Activated CD4-positive, alpha-beta T cell treated with anti-CD3 and anti-CD28 coated beads, Interleukin-2, amount 50 U/mL, for 24 hours (primary cell): Measurements from ENCODE around the gene SMURF1.

Source experiments
- DNase-seq, 2 donors: peaks; one replicate each; pipeline ENCODE4 v3.0.0-alpha.2; 2020; ENCODE audit warnings: low read depth in 1 of 2, low spot score in 1 of 2

The SMURF1 gene

DNA sequence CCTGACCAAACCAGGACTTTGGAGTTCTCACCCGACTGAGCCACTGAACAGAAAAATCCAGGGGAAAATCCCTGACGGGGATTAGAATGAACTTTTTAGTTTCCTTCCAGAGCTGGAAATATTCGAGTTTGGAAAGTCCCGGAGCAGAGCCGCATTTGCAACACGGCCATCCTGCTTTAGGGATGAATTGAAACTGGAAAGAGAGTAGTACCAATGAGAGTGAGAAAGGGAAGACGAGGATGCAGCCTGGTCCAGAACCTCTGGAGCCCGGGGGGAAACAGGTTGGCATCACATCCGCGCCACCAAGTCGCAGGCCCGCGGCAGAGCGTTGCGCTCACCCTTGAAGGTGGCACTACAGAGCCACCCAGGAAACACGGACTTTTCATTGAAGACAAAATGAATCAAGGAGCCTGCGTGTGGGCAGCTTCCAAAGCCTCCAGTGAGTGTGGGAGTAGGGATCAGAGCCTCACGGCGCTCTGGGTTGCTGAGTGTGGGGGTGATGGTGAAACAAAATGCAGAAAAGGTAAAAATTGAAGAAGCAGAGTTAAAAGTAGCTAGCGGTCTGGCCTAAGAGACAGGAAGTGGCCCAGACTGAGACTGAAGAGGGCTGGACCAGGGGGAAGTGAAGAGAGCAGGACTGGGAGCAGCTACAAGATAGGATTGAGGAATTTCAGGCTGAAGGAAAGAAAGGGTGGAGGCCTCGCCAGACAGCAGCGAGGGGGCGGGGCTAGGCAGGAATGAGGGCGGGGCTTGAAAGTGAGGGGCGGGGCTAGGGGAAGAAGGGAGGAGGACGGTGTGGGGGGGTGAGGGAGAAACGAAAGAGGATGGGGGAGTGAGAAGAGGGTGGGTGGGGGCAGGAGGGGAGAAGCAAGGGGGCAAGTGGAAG is 1.8 kb downstream of the SMURF1 start:
- peak; percentile 40 to 48 for DNase-seq

DNA sequence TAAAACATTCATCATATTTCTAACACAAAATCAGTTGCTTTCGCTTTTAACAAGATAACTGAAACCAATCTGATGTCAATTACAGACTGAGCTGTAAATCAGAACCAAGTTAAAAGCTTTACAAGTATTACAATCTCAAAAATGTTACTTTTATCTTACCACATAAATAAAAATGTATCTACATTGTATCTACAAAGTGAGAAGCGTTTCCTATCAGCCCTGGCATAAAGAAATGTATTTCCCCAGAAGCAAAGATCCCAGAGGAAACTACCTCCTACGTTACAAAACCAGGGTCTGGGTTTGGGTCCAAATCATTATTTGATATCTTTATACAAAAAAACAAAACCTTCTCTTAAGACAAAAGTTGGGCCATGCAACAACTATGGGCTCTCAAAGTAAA is 2.6 kb downstream of the SMURF1 start:
- no peak for DNase-seq

DNA sequence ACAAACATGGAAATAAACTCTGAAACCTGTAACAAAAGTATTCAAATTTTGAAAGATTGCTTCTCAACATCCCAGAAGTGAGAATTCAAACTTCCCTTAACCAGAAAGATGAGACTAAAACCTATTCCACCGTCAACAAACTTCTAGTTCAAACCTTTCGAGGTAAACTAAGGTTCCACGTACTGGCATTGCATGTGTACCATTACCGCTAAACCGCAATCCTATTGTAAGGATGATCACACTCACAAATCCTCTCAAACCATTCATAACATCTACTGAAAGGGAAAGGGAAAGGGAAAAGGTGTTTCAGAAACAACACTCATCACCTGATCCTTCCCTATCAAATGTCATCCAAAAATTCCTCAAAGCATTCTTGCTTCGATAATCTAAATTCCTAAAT is 3.1 kb downstream of the SMURF1 start:
- no peak for DNase-seq

DNA sequence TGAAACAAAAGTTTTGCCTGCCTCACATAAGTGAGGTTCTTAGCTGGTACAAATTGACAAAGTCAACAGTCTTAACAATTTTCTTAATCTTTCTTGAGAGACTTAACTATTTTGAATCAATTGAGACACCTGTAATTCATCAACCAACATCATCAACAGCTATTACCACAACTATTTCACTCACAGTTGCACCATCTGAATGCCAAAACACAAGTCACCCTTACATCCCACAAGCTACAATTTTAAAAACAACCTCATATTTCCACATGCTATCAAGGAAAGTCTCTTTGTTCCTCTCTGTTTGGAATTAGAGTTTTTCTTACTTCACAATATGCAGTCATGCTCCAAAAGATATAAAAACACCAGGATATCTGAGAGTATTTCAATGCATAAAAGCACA is 4.9 kb downstream of the SMURF1 start:
- DNase-seq: no peak

DNA sequence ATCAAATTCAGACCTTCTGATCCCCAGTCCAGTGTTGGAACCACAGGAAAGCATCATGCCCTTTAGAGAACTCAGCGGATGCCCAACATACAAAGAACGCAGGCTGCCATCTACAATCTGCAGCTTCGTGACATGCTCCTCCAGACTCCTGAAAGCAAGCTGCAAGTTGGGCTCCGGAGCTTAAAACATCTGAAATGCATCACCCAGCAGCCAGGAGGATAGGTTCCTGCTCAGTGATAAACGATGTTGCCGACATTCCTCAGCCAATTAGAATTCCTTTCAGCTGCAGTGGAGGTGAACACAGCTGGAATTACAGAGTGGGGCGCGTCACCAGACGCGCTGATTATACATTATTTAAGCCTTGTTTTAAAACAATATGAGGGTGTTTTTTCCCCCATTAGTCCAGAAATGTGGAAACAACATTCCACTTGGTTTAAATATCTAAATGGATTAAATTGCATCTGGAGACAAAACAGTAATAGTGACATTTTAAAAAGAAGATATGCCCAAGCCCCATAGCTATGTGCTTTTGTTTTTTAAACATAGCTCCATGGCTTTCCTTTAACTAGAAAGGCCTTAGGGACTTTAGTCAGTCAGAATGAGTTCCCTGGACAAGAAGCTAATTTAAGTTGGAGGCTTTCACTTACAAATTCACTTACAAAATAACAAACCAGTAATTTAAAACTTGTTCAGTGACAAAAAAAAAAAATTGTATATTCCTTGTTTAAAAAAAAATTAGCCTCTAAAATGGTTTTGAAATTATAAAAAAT is 6.3 kb downstream of the SMURF1 start:
- DNase-seq: no peak

DNA sequence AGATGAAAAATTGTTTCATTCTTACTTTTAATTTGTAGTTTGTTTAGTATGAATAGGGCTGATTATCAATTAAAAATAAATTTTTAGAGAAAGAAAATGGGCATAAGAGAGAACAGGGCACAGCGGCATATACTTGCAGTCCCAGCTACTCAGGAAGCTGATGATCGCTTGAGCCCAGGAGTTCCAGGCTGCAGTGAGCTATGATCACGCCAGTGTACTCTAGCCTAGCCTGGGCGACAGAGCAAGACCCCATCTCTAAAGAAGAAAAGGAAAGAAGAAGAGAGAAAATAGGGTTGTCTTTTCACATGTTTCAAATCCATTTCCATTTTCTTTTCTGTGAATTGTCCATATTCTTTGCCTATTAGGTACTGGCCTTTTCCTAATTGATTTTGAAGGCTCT is 8.0 kb downstream of the SMURF1 start:
- no peak for DNase-seq

DNA sequence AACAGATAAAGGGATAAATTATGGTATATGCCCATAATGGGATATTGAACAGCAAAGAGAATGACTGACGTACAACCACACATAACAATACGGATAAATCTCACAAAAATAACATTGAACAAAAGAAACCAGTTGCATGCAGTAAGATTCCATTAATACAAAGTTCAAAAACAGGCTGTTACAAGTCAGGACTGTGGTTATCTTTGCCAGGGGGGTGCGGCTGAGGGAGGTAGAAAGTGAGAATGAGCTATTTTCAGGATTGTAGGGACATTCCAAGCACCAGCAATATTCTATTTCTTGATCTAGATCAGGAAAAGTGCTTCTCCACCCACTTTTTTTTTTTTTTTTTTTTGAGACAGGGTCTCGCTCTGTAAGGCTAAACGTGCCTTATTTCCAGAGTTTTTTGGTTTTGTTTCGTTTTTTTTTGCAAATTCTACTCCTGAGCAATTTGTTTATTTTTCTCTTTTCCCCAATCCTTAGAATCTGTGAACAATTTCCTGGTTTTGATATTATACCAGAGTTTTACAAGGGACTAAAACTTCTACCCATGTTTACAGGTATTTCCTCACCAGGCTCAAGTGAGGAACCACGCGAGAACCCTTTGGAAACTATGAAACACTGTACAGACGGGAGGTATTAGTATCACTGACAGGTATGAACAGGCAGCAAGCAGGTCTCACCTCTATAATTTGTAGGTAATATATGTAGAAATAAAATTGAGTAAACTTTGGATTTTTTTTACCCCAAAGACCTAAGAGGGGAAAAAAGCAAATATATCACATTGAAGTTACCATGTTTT is 9.9 kb downstream of the SMURF1 start:
- no peak for DNase-seq

DNA sequence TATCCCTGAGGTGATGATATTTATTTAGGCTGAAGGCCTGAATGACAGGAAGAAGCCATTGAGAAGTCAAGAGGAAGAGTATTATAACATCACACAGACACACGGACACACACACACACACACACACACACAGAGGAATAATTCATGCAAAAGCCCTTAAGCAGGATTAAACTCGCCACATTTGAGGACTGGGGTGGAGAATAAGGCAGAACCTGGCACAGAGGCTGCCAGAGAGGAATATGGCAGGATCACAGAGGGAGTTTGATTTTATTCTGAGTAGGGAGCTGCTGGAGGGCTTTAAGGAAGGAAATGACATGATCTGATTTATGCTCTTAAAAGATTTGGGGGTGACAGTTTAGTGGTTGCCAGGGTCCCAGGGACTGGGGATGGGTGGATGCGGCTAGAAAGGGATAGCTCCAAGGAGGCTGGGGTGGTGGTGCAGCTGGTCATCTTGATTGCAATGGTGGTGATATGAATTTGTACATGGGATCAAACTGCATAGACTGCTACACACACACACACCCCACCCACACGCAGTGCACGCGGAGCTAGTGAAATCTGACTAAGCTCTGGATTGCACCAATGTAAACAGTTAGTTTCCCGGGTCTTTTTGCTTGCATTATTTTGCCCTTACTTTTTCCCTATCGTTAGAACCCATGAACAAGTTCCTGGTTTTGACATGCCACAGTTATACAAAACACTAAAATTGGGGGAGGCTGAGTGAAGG is 11.2 kb downstream of the SMURF1 start:
- DNase-seq: no peak

DNA sequence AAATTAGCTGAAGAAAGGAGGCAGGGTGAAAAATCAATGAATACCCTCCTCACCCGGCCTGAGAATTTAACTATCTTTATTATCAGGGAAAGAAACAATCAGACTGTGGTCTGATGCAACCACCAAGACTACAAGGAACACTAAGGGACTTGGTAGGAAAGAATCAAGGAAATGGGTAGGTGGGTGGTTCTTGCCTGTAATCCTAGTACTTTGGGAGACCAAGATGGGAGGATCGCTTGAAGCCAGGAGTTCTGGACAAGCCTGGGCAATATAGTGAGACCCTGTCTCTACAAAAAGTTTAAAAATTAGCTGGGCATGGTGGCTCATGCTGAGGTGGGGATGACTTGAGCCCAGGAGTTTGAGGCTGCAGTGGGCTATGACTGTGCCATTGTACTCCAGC is 12.6 kb downstream of the SMURF1 start:
- no peak for DNase-seq

DNA sequence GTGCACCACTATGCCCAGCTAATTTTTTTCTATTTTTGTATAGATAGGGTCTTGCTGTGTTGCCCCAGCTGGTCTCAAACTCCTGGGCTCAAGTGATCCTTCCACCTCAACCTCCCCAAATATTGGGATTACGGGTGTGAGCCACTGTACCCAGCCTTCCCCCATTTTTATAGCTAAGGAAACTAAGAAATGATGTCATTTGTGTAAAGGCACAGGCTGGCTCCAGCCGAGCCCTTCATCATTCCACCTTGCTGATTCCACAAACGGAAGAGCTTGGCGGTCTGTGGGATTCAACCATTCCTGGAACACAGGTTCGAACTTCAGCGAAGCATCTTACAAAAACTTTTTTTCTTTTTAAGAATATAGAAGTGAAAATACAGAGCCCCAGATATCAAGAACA is 14.4 kb downstream of the SMURF1 start:
- DNase-seq: no peak

DNA sequence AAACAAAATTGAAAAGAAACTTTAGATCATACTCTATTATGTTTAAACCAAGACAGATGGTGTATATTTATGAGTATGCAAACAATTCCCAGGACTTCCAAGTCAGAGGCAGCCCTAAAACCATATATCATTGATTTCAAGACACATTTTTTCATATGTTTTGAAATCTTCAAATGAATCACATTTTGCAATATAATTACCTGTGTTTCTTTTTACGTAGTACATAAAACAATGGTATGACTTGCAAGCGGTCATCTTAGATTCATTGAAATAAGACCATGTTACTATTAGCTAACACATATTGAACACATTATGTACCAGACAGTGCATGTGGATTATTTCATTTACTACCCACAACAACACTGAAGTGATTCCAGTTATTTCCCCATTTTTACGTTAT is 14.9 kb downstream of the SMURF1 start:
- no peak for DNase-seq

DNA sequence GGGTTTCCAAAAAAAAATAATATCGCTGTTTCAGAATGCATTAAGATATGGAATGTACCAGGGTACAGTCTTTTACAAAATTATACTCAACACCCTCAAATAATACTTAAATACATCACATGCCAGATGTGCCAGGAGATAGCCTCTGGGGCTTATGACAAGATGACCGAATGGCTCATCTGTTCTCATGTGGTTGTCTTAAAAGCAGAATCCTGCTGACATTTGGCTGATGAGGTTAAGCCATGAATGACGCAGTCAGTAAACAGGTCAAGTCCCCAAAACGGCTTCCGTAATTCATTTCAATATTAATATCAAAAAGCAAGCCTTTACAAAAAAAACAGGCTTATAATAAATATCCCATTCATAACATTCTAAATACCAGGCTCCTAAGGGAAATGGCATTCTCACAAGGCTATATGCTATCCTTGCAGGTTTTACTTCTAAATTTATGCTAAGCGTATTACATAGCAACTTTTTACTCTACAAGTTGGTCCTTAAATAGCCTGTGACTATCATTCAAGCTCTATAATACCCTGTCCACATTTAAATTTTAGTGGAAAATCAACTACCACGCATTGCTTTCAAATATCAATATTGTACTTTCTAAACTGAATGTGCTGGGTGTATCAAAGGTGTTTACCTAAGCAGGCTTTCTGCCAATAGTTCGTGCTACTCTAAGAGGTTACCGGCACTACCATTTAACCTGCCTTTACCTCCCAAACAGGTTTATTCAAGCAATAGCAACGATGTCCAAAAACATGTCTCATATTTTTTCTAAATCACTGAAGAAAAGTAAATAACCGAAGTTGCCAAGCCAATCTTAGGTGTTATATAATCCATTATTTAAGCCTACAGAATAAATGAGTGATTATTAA is 15.6 kb downstream of the SMURF1 start:
- DNase-seq: no peak

DNA sequence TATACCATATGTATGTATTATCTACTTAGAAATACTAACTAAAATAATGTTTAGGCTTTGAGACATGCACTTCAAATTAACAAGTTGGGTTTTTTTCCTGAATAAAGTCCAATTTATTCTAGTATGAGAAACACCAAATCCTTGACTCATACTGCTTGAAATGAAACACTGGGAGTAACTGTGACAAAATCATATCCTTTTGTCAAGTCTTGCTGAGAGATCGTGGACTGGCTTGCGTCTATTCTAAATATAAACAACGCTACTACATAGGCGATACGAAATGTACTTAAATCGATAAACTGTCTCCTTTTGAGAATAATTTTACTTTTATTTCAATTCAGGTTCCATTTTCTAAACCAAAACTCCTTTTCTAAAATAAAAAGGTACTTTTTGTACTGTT is 16.3 kb downstream of the SMURF1 start:
- DNase-seq: no peak

DNA sequence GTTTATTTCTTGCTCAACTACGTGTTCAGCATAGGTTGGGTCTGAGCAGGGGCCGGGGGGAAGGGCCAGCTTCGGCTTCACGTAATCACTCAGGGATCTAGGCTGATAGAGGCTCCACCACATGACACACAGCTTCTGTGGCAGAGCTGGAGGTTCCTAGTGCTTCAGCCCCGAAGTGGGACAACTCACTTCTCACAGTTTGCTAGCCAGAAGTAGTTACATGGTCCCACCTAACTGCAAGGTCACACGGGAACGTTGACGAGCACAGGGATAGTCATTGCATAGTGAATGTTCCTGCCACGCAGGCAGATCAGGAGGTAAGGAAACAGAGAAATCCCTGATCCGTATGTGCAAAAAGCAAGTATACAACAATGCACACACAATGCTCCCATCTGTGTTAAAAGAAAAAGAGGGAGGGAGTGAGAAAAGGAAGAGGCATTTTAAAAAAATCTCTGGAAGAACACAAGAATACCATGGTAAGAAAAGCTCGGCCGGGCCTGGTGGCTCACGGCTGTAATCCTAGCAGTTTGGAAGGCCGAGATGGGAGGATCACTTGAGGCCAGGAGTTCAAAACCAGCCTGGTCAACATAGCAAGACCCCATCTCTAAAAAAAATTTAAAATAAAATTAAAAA is 16.9 kb downstream of the SMURF1 start:
- no peak for DNase-seq

DNA sequence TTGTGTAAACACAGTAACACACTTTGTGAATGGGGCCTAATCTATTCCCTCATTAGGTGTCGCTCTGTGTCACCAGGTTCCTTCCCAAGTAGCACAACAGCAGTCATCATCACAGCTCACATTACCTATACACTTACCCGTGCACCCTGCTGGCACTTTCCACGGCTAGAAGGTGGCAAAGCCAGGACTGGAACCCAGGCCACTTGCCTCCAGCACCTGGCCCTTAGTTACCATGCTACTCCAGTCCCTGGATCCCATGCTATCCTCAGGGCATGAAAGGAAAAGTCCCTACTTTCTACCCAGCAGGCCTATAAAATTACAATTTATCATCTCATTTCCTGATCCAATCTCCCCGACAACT is 18.4 kb downstream of the SMURF1 start:
- no peak for DNase-seq

DNA sequence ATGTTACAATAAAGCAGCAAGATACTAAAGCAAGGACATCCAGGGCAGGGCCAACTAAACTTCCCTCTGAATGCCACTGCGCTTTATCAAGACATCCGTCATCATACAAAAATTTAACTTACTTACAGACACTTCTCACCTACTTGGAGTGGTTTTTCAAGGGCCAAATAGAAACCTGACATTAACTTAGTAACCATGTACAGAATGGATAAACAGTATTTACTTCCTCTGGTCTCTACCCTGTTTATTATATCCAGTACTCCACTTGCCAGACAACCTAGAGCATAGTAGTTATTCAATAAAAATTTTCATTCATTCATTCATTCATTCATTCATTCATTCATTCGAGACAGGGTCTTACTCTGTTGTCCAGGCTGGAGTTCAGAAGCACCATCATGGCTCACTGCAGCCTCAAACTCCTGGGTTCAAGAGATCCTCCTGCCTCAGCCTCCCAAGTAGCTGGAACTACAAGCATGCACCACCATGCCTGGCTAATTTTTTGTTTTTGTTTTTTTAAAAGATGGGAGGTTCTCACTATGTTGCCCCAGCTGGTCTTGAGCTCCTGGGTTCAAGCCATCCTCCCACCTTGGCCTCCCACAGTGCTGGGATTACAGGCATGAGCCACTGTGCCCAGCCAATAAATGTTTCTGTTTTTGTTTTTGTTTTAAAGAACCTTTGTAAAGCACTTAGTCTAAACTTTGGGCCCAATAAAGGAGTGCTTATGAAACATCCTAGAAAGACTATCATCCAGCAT is 19.0 kb downstream of the SMURF1 start:
- no peak for DNase-seq

DNA sequence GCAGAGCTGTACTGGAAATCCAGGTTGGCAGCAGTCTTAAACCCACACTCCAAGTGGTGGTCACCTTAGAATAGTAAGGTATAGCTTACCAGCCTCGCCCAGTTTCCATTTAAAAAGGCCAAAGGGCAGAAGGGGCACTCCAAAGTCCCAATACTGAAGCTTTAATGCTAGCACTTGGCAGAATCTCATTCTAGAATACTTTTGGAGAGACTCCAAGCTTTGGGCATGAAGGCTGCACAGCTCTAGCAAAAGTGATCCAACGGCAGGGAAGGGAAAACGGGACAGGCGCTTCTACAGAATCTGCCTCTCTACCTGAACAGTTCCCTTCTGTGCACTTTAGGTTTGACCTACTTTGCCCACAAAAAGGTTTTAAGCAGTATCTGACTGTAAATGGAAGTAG is 19.7 kb downstream of the SMURF1 start:
- no peak for DNase-seq

DNA sequence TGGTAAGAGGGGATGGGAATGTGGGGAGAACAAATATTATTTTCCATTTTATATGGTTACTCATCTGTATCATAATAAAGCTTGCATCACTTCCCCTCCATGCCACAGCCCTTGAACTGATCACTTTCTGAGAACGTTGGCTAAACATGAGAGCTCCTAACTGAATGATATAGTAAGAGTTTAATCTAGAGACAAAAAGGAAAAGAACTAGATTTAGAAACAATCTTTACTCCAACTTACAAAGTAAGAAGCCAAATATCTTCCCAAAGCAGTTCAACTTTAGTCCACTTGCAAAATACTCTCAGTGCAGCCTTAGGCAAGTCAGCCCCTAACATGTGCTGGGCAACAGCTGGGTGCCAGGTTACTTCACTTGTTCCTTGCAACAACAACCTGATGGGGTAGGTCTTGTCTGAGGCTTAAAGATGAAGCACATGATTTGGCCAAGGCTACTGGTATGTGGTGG is 20.3 kb downstream of the SMURF1 start:
- DNase-seq: no peak

DNA sequence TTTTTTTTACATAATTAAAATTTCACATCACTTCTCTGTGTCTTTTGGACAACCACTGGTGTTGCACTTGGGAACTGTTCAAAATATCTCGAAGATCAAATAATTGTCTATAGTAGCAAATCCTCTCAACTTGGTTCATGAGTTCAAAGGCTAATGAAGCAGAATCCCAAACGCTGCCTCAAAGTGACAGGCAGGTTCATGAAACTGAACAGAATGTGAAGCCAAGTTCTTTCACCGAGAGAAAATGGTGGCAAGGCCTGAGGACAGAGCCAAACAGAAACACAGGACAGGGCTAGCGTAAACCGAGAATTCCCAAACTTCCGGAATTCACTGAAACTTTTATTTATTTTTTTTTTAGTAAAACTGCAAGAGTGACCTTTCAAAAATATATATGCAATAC is 21.1 kb downstream of the SMURF1 start:
- DNase-seq: no peak
